Measurements from ENCODE around the gene CD6. TPM values are rescaled to one million over a fixed set of nuclear protein-coding genes. Genes with fewer than 3 reads are reported as not detected.

CD6 gene
- total and polyA plus RNA-seq, 2 of the 8 experiments (the other 6 are each of a cell fraction or from before 2014, with no cell fraction given): 0.03 TPM; not detected in 1

- Histone ChIP-seq H3K79me2 (ENCODE audit: control insufficient read depth in 1 of 2, insufficient read depth in 2 of 2, low read length in 2 of 2) (no peaks in the 10 kb centered on the region), H4K8ac (ENCODE audit: extremely low read depth, insufficient read depth, low read length) (no peak overlapping the region), H2AFZ (ENCODE audit: low read length) (no peak overlapping the region), H3K27ac (ENCODE audit: low read depth, low read length) (no peak overlapping the region), H3K79me1 (ENCODE audit: low read depth, low read length) (no peaks in the 10 kb centered on the region), H3K23ac (ENCODE audit: insufficient read length) (no peak overlapping the region), H3K9me3 (ENCODE audit: insufficient read depth in 2 of 2, low read depth in 1 of 2, low read length in 1 of 2) (no peaks in the 10 kb centered on the region), H2BK5ac (ENCODE audit: low read depth, low read length) (no peak overlapping the region), H4K20me1 (replicated peaks in 1 of 2; ENCODE audit: control insufficient read depth in 1 of 2, insufficient read depth in 2 of 2, low read length in 2 of 2) (no peaks in the 10 kb centered on the region), H3K4me1 (replicated peaks in 1 of 4; ENCODE audit: control insufficient read depth in 3 of 4, insufficient read depth in 4 of 4, low read length in 3 of 4) (peaks cover 2 to 10% (median 3%) of the 10 kb centered on the region in 4 experiments; a peak in 6 of 7 replicates), H3K4ac (replicated peaks; ENCODE audit: insufficient read length, low read depth, low read length) (no peak overlapping the region), H2BK120ac (replicated peaks; ENCODE audit: low read depth, low read length) (no peak overlapping the region), H3K18ac (ENCODE audit: extremely low read depth, low read length) (no peak overlapping the region), H3K4me3 (ENCODE audit: extremely low read depth in 1 of 4, insufficient read depth in 2 of 4, low read depth in 3 of 4, low read length in 4 of 4) (no peak overlapping the region), H3K36me3 (ENCODE audit: control insufficient read depth in 2 of 4, insufficient read depth in 4 of 4, low read length in 3 of 4) (no peaks in the 10 kb centered on the region), H2BK12ac (ENCODE audit: low read depth, low read length) (no peak overlapping the region), H3K9ac (replicated peaks in 1 of 4; ENCODE audit: extremely low read depth in 1 of 4, low read depth in 3 of 4, low read length in 3 of 4) (no peak overlapping the region), H2AK5ac (ENCODE audit: low read depth, low read length) (no peak overlapping the region), H3K14ac (ENCODE audit: insufficient read length) (no peak overlapping the region), H2BK20ac (ENCODE audit: low read length) (no peak overlapping the region), H4K5ac (ENCODE audit: insufficient read length, low read depth, low read length) (no peak overlapping the region), H3K27me3 (replicated peaks in 1 of 4; ENCODE audit: control insufficient read depth in 3 of 4, extremely low read depth in 1 of 4, insufficient read depth in 3 of 4, low read length in 3 of 4) (no peaks in the 10 kb centered on the region; a peak in 1 of 7 replicates), H3K4me2 (ENCODE audit: insufficient read depth in 1 of 2, low read depth in 2 of 2, low read length in 2 of 2) (no peak overlapping the region), H3K23me2 (ENCODE audit: low read depth, low read length) (no peaks in the 10 kb centered on the region), H2BK15ac (ENCODE audit: low read length) (no peak overlapping the region), H3K56ac (replicated peaks; ENCODE audit: insufficient read length, low read depth, low read length) (no peak overlapping the region), H4K91ac (replicated peaks; ENCODE audit: insufficient read length, low read length) (no peak overlapping the region)
- WGBS, 2 experiments (ENCODE audit: extremely low coverage in 1 of 2, insufficient coverage in 1 of 2, insufficient read length in 1 of 2, insufficient replicate concordance in 2 of 2, low coverage in 1 of 2, low lambda C conversion rate in 2 of 2, missing lambda C conversion rate in 1 of 2): 89% methylated on average over 5 of the region's 5 CpGs; no CpG with 5 or more reads in 1 of the 2 experiments
- TF ChIP-seq RAD21 (IDR thresholded peaks at IDR 0.05 in 1 of 2, conservative IDR thresholded peaks at IDR 0.05 in 1 of 2; ENCODE audit: low read depth in 2 of 2, low read length in 2 of 2) (no peak), RNF2 (IDR thresholded peaks at IDR 0.05; ENCODE audit: borderline replicate concordance, low read depth, low read length, missing control alignments, poor library complexity, severe bottlenecking) (no peak), GABPA (IDR thresholded peaks at IDR 0.05; ENCODE audit: borderline replicate concordance, insufficient read depth, low read length) (no peak), TEAD4 (IDR thresholded peaks at IDR 0.05; ENCODE audit: low read depth, low read length) (no peak), SIX5 (IDR thresholded peaks at IDR 0.05; ENCODE audit: low read depth, low read length) (no peak), RBBP5 (IDR thresholded peaks at IDR 0.05; ENCODE audit: borderline replicate concordance, low read depth, low read length) (no peak), JUN (IDR thresholded peaks at IDR 0.05; ENCODE audit: low read depth, low read length) (no peak), TCF12 (IDR thresholded peaks at IDR 0.05; ENCODE audit: low read depth, low read length) (no peak), CEBPB (IDR thresholded peaks at IDR 0.05; ENCODE audit: low read depth, low read length) (no peak)
- ChIA-PET CTCF (ENCODE audit: partially characterized antibody) (interaction anchor here (0.6 to 0.7 kb wide), 3 partner anchors 23 to 207 kb away, joined by 3 read pairs; no protein-coding TSS in a partner anchor), POLR2A (ENCODE audit: partially characterized antibody) (no interaction called here)
- FAIRE-seq (no peak), DNase-seq (ENCODE audit: low read depth in 1 of 2, low spot score in 2 of 2) (no peak)
Observed at GRCh38 chr11:61037441-61038093, 66.1 kb downstream of the CD6 start.

Data from H1 (cell line).